K562 (cell line): ENCODE measurements around the gene ACSS1.

Experiments used
- CTCF ChIP-seq, 3 experiments: IDR thresholded peaks in 2 of 3; conservative IDR thresholded peaks in 1 of 3; 2 replicates each; pipeline ENCODE4 v1.5.1; 2011 to 2012; ENCODE audit warnings: low read length in 3 of 3, mild to moderate bottlenecking in 3 of 3, control low read depth in 2 of 3, improper control_type of control experiment in 1 of 3, inconsistent platforms in 1 of 3, low read depth in 1 of 3, mixed read lengths in 1 of 3, moderate library complexity in 1 of 3; ENCODE audit not compliant: insufficient read depth in 2 of 3
- ZNF584 ChIP-seq: fragments of 200-800 bp; sonication (Bioruptor generic); IDR thresholded peaks from 2 replicates; pipeline ENCODE4 v1.6.1; 2016; ENCODE audit warnings: low read depth, mild to moderate bottlenecking, missing genetic modification characterization, missing compliant biosample characterization

- TF ChIP-seq CTCF (IDR thresholded peaks at IDR 0.05 in 2 of 3, conservative IDR thresholded peaks at IDR 0.05 in 1 of 3; ENCODE audit: insufficient read depth in 2 of 3, low read depth in 1 of 3, low read length in 3 of 3) (no peak), ZNF584 (no peak)
These were observed 1.2 kb downstream of the ACSS1 start for GRCh38 chr20:25056690-25057233.
